ENCODE measurements around the gene GPR31. TPM values are rescaled to one million over a fixed set of nuclear protein-coding genes. Genes with fewer than 3 reads are reported as not detected.

GPR31 gene
- total RNA-seq, 1 experiment from 2014 or later = not detected

- CTCF ChIA-PET = no interaction called here
- Histone ChIP-seq H3K36me3 (ENCODE audit: low read depth, low read length) (no peaks in the 10 kb centered on the region), H3K79me2 (ENCODE audit: low read length) (no peaks in the 10 kb centered on the region), H3K9ac (ENCODE audit: low read length) (no peak overlapping the region), H3K27ac (ENCODE audit: low read length) (no peak overlapping the region), H3K4me1 (ENCODE audit: insufficient read depth, low read length) (no peaks in the 10 kb centered on the region), H4K20me1 (ENCODE audit: low read length) (no peaks in the 10 kb centered on the region), H3K9me3 (ENCODE audit: low read length) (no peaks in the 10 kb centered on the region), H3F3A (ENCODE audit: low read length, unreplicated experiment) (no peaks in the 10 kb centered on the region), H3K27me3 (ENCODE audit: low read length) (peaks cover 25% of the 10 kb centered on the region), H2AFZ (ENCODE audit: low read length) (no peak overlapping the region), H3K4me2 (ENCODE audit: low read length) (no peak overlapping the region), H3K9me2 (replicated peaks; ENCODE audit: low read length) (no peaks in the 10 kb centered on the region), H3K4me3 (ENCODE audit: low read length) (no peak overlapping the region)
- POLR2A ChIA-PET (ENCODE audit: unreplicated experiment) = no interaction called here
- no peak for ATAC-seq
- TF ChIP-seq CTCF (conservative IDR thresholded peaks at IDR 0.05; ENCODE audit: low read depth, low read length) (no peak), EZH2 (IDR thresholded peaks at IDR 0.05; ENCODE audit: low read length, unreplicated experiment) (no peak), EZH2phosphoT487 (IDR thresholded peaks at IDR 0.05; ENCODE audit: borderline replicate concordance, low read length) (no peak)
- DNase-seq = no peak
- intact Hi-C loops (cut with micrococcal nuclease) = no loop called here
- no TSS peak for BruUV-seq (replicated peaks)
Observed at GRCh38 chr6:167121335-167121841, 36.4 kb downstream of the GPR31 start.

GRCh38 chr6:167120583-167120903 lies 37.2 kb downstream of the GPR31 start:
- Histone ChIP-seq H3K79me2 (ENCODE audit: low read length) (no peaks in the 10 kb centered on the region), H3K9me3 (ENCODE audit: low read length) (no peaks in the 10 kb centered on the region), H3K27ac (ENCODE audit: low read length) (no peak overlapping the region), H3K36me3 (ENCODE audit: low read depth, low read length) (no peaks in the 10 kb centered on the region), H4K20me1 (ENCODE audit: low read length) (no peaks in the 10 kb centered on the region), H3K4me3 (ENCODE audit: low read length) (no peak overlapping the region), H3K9ac (ENCODE audit: low read length) (no peak overlapping the region), H2AFZ (ENCODE audit: low read length) (no peak overlapping the region), H3K4me1 (ENCODE audit: insufficient read depth, low read length) (no peaks in the 10 kb centered on the region), H3F3A (ENCODE audit: low read length, unreplicated experiment) (no peaks in the 10 kb centered on the region), H3K27me3 (ENCODE audit: low read length) (peaks cover 32% of the 10 kb centered on the region), H3K9me2 (replicated peaks; ENCODE audit: low read length) (no peaks in the 10 kb centered on the region), H3K4me2 (ENCODE audit: low read length) (no peak overlapping the region)
- ATAC-seq (no peak), DNase-seq (no peak)
- CTCF ChIA-PET = no interaction called here
- TF ChIP-seq EZH2 (IDR thresholded peaks at IDR 0.05; ENCODE audit: low read length, unreplicated experiment) (no peak), CTCF (conservative IDR thresholded peaks at IDR 0.05; ENCODE audit: low read depth, low read length) (no peak)
- no TSS peak for BruUV-seq (replicated peaks)
- POLR2A ChIA-PET (ENCODE audit: unreplicated experiment) = no interaction called here
- intact Hi-C loops (cut with micrococcal nuclease) = no loop called here

GRCh38 chr6:167119670-167120582 lies 37.9 kb downstream of the GPR31 start:
- no peaks in the 10 kb centered on the region for H3F3A ChIP-seq (ENCODE audit: low read length, unreplicated experiment)
- no peak overlapping the region for H2AFZ ChIP-seq (ENCODE audit: low read length)
- ChIA-PET CTCF (no interaction called here), POLR2A (ENCODE audit: unreplicated experiment) (no interaction called here)
- H3K27ac ChIP-seq (ENCODE audit: low read length) = no peak overlapping the region
- intact Hi-C loops (cut with micrococcal nuclease) = no loop called here
- DNase-seq = no peak
- H3K79me2 ChIP-seq (ENCODE audit: low read length) = no peaks in the 10 kb centered on the region
- no peaks in the 10 kb centered on the region for H3K9me2 ChIP-seq (replicated peaks; ENCODE audit: low read length)
- no peaks in the 10 kb centered on the region for H4K20me1 ChIP-seq (ENCODE audit: low read length)
- H3K9ac ChIP-seq (ENCODE audit: low read length) = no peak overlapping the region
- no peaks in the 10 kb centered on the region for H3K4me1 ChIP-seq (ENCODE audit: insufficient read depth, low read length)
- no peak overlapping the region for H3K4me2 ChIP-seq (ENCODE audit: low read length)
- no peak for ATAC-seq
- H3K36me3 ChIP-seq (ENCODE audit: low read depth, low read length) = no peaks in the 10 kb centered on the region
- H3K27me3 ChIP-seq (ENCODE audit: low read length) = peaks cover 32% of the 10 kb centered on the region
- H3K4me3 ChIP-seq (ENCODE audit: low read length) = no peak overlapping the region
- no TSS peak for BruUV-seq (replicated peaks)
- TF ChIP-seq EZH2 (IDR thresholded peaks at IDR 0.05; ENCODE audit: low read length, unreplicated experiment) (no peak), CTCF (conservative IDR thresholded peaks at IDR 0.05; ENCODE audit: low read depth, low read length) (0 out of 2 replicates have a peak, but pooled peaks have one; percentile 35)
- H3K9me3 ChIP-seq (ENCODE audit: low read length) = no peaks in the 10 kb centered on the region
